Immature natural killer cell (primary cell): ENCODE results near the gene CMTM8. TPM values are rescaled to one million over a fixed set of nuclear protein-coding genes. Genes with fewer than 3 reads are reported as not detected.
A peak's percentile ranks its signal among the peaks of the same experiment; 100 is the strongest.
"Not testable (repeated sequence)": the region's sequence is repeated elsewhere in the genome, so short reads cannot be mapped to it uniquely, and the experiment has no call there.

Experiments
- DNase-seq, 3 donors: peaks; one replicate each; pipeline ENCODE4 v3.0.0; 2022; ENCODE audit warnings: mixed read lengths in 1 of 3
- H3K27ac Mint-ChIP-seq, 6 donors: one replicate each; pipeline ENCODE4 v1.8.0; 2020; ENCODE audit warnings: mixed read lengths in 6 of 6, mild to moderate bottlenecking in 5 of 6, inconsistent platforms in 4 of 6, moderate library complexity in 3 of 6
- H3K27me3 Mint-ChIP-seq, 3 donors: one replicate each; pipeline ENCODE4 v1.8.0; 2020 to 2021; ENCODE audit warnings: low read depth in 3 of 3, mild to moderate bottlenecking in 3 of 3, mixed read lengths in 3 of 3, moderate library complexity in 3 of 3, inconsistent platforms in 1 of 3
- H3K36me3 Mint-ChIP-seq, 3 donors: one replicate each; pipeline ENCODE4 v1.8.0; 2020; ENCODE audit warnings: mixed read lengths in 3 of 3, inconsistent platforms in 2 of 3, mild to moderate bottlenecking in 2 of 3
- H3K4me1 Mint-ChIP-seq, 2 donors: one replicate each; pipeline ENCODE4 v1.8.0; 2020; ENCODE audit warnings: inconsistent platforms in 2 of 2, mild to moderate bottlenecking in 2 of 2, mixed read lengths in 2 of 2, moderate library complexity in 1 of 2
- H3K4me3 Mint-ChIP-seq, 5 donors: one replicate each; pipeline ENCODE4 v1.8.0; 2020; ENCODE audit warnings: mild to moderate bottlenecking in 5 of 5, mixed read lengths in 5 of 5, inconsistent platforms in 3 of 5, moderate library complexity in 3 of 5
- H3K9me3 Mint-ChIP-seq, 6 donors: one replicate each; pipeline ENCODE4 v1.8.0; 2020; ENCODE audit warnings: mild to moderate bottlenecking in 6 of 6, mixed read lengths in 6 of 6, inconsistent platforms in 4 of 6, moderate library complexity in 3 of 6
- polyA plus RNA-seq, 3 donors: library from polyadenylated mRNA; unstranded; fragments of 300-500 nt; fragmentation: Illumina TruSeq; gene quantifications; one replicate each; pipeline ENCODE4 v1.2.3, GENCODE V29; 2021

The CMTM8 gene
- polyA plus RNA-seq, result 1 to 10 TPM in 2 of 3 donors, not detected in 1; 1.8 to 2.0 TPM

DNA sequence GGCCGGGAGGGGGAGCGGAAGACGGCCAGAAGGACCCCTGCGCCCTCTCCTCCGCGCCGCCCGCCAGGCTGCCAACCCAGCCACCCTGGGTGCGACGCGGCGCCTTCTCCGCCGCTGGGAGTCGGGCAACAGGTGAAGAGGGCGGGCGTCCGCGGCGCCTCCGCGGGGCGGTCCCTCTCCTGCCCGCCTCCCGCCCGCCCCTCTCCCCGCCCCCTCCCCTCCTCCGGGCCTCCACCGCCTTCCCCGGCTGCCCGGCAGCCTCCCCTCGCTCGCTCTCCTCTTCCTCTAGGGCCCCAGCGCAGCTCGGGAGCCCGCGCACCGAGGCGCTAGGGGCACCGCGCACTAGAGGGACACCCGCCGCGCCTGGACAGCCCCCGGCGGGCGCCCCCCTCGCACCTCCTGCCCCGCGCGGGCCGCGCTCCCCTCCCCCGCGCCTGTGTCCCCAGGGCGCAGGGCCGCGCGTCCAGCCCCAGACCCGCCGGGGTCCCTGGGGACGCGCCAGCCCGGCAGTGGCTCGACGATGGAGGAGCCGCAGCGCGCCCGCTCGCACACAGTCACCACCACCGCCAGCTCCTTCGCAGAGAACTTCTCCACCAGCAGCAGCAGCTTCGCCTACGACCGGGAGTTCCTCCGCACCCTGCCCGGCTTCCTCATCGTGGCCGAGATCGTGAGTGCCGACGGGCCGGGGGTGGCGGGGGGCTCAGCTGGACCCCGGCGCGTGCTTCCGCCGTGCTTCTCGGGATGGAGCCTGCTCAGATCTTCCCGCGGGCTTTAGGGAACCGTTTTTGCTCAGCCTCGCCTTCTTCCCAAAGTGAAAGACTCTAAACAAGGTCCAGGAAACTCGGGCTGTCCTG lies at the start of gene CMTM8:
Gene CMTM8, plus strand, starts transcription at position 228 of the 854 bp plus-strand sequence. Its CDS starts 293 bp downstream, at position 521.
- Mint-ChIP-seq H3K4me3 (peak within 1 kb of the TSS; percentile 76 to 84 (median 80)), H3K4me1 (peaks cover 16 to 26% of the 10 kb centered on the region in 2 donors), H3K36me3 (no peaks in the 10 kb centered on the region), H3K9me3 (peaks cover 0 to 2% (median 0%) of the 10 kb centered on the region in 6 donors), H3K27me3 (peaks cover 2 to 16% (median 16%) of the 10 kb centered on the region in 3 donors), H3K27ac (peak within 1 kb of the TSS in 1 of 6 donors; percentile 25)
- peak; percentile 21 to 42 (median 37) for DNase-seq

GRCh38 chr3:32189693-32190092 lies 48.8 kb upstream of the CMTM8 start:
- H3K36me3 Mint-ChIP-seq, result no peaks in the 10 kb centered on the region
- H3K4me3 Mint-ChIP-seq, result no peak overlapping the region
- H3K27me3 Mint-ChIP-seq, result peaks cover 0 to 7% (median 5%) of the 10 kb centered on the region in 3 donors
- H3K4me1 Mint-ChIP-seq, result no peaks in the 10 kb centered on the region
- H3K9me3 Mint-ChIP-seq, result no peaks in the 10 kb centered on the region
- no peak overlapping the region for H3K27ac Mint-ChIP-seq
- DNase-seq, result no peak

- H3K4me1 Mint-ChIP-seq, H3K27ac Mint-ChIP-seq, DNase-seq, H3K9me3 Mint-ChIP-seq, H3K27me3 Mint-ChIP-seq, H3K4me3 Mint-ChIP-seq, H3K36me3 Mint-ChIP-seq: not testable (repeated sequence)
Measured at GRCh38 chr3:32190556-32190955, 47.9 kb upstream of the CMTM8 start.

DNA sequence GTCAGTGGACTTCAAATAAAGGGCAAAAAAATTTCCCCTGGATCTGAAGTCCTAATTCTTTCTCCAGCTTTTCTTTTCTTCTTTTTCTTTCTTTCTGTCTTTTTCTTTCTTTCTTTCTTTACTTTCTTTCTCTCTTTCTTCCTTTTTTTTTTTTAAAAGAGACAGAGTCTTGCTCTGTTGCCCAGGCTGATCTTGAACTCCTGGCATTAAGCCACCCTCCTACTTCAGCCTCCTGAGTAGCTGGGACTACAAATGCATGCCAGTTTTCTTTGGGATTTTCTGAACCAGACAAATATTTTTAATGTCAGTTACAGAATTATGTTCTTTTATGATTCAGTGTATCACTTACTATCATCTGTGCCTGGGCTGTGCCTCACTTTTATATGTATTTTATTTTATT lies 45.4 kb upstream of the CMTM8 start:
- H3K4me3 Mint-ChIP-seq, result no peak overlapping the region
- no peaks in the 10 kb centered on the region for H3K4me1 Mint-ChIP-seq
- H3K27me3 Mint-ChIP-seq, result peaks cover 0 to 7% (median 2%) of the 10 kb centered on the region in 3 donors
- no peaks in the 10 kb centered on the region for H3K36me3 Mint-ChIP-seq
- DNase-seq, result no peak
- no peak overlapping the region for H3K27ac Mint-ChIP-seq
- no peaks in the 10 kb centered on the region for H3K9me3 Mint-ChIP-seq

GRCh38 chr3:32194653-32195052 lies 43.8 kb upstream of the CMTM8 start:
- Mint-ChIP-seq H3K27ac (no peak overlapping the region), H3K27me3 (peaks cover 2 to 19% (median 3%) of the 10 kb centered on the region in 3 donors), H3K36me3 (no peaks in the 10 kb centered on the region), H3K4me1 (no peaks in the 10 kb centered on the region), H3K4me3 (no peak overlapping the region), H3K9me3 (no peaks in the 10 kb centered on the region)
- DNase-seq, result no peak

DNA sequence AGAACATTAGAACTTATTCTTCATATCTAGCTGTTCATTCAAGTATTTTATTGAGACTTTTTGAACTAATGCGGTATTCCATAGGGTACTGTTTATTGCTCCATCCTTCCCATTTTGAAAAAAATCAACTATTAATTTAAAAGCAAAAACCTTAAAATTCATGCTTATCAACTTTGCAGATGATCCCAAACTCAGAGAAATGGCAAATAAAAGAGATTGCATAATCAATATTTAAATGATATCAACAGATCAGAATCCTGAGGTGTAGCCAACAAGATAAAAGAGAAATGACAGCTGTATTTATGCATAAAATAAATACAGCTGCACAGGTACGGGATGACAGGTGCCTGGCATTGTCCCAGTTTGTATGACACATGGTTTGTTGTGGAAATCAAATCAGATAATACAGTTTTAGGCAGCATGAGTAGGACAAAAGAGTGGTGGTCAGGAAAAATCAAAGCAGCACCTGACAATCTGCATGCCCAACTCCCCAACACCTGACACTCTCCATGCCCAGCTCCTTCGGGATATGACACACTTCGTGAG lies 42.4 kb upstream of the CMTM8 start:
- no peaks in the 10 kb centered on the region for H3K9me3 Mint-ChIP-seq
- H3K36me3 Mint-ChIP-seq, result no peaks in the 10 kb centered on the region
- no peak overlapping the region for H3K4me3 Mint-ChIP-seq
- no peak for DNase-seq
- no peaks in the 10 kb centered on the region for H3K4me1 Mint-ChIP-seq
- peaks cover 2 to 17% (median 3%) of the 10 kb centered on the region in 3 donors for H3K27me3 Mint-ChIP-seq
- no peak overlapping the region for H3K27ac Mint-ChIP-seq

DNA sequence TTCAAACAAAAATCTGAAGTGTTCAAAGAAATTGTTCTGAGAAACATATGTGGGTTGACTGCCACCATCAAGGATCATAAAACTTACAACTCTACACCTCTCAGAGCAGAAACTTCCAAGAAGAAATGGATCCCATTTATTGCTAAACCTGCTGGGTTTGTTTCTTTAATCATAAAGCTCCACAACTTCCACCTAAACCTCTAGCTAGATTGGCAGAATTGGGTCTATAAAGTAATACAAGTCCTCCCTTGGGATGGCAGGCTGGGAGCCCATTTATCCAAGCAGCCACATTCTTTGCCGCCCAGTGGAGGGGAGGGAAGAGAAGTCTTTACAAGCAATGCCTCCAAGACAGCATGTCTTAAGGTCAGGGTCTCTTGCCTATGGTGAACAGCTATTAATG lies 40.5 kb upstream of the CMTM8 start:
- DNase-seq, result no peak
- no peak overlapping the region for H3K4me3 Mint-ChIP-seq
- H3K27me3 Mint-ChIP-seq, result peaks cover 2 to 15% (median 6%) of the 10 kb centered on the region in 3 donors
- no peak overlapping the region for H3K27ac Mint-ChIP-seq
- H3K9me3 Mint-ChIP-seq, result no peaks in the 10 kb centered on the region
- no peaks in the 10 kb centered on the region for H3K4me1 Mint-ChIP-seq
- no peaks in the 10 kb centered on the region for H3K36me3 Mint-ChIP-seq

DNA sequence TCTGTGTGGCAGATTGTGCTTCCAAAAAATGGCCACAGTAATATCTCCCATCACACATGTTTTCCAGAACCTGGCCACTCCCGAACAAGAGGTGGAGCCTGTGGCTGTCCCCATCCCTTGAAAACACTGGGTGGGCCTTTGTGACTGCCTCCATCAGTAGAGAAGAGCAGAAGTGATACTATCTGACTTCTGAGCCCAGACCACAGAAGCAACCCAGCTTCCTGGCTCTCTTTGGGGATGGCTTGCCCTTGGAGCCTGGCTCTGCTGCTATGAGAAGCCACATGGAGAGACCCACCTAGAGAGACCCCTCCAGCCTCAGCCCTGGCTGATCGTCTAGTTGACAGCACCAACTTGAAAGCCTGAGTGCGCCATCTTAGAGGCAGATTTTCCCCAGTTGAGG lies 39.8 kb upstream of the CMTM8 start:
- no peak for DNase-seq
- Mint-ChIP-seq H3K36me3 (no peaks in the 10 kb centered on the region), H3K27ac (no peak overlapping the region), H3K9me3 (no peaks in the 10 kb centered on the region), H3K4me1 (no peaks in the 10 kb centered on the region), H3K27me3 (peaks cover 0 to 19% (median 6%) of the 10 kb centered on the region in 3 donors), H3K4me3 (no peak overlapping the region)

DNA sequence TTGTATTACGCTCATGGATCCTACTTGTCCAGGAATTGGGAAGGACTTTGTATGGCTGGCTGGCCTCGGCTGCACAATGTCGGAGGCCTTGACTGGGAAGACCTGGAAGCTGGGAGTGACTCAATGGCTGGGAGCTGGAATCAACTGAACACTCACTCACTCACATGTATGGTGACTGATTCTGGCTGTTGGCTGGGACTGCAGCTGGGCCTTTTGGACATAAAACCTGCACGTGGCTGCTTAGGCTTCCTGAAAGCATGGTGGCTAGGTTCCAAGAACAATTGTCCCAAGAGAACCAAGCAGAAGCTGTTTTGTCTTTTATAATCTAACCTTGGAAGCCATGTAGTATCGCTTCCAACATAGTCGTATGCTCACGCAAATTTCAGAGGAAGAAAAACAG lies 38.0 kb upstream of the CMTM8 start:
- Mint-ChIP-seq H3K9me3 (no peaks in the 10 kb centered on the region), H3K27me3 (peaks cover 0 to 19% (median 8%) of the 10 kb centered on the region in 3 donors), H3K4me3 (no peak overlapping the region), H3K27ac (no peak overlapping the region), H3K4me1 (no peaks in the 10 kb centered on the region), H3K36me3 (no peaks in the 10 kb centered on the region)
- no peak for DNase-seq

GRCh38 chr3:32200992-32201758 lies 37.3 kb upstream of the CMTM8 start:
- H3K27me3 Mint-ChIP-seq, result peaks cover 0 to 19% (median 8%) of the 10 kb centered on the region in 3 donors
- no peak for DNase-seq
- H3K9me3 Mint-ChIP-seq, result no peaks in the 10 kb centered on the region
- H3K27ac Mint-ChIP-seq, result no peak overlapping the region
- H3K36me3 Mint-ChIP-seq, result no peaks in the 10 kb centered on the region
- no peaks in the 10 kb centered on the region for H3K4me1 Mint-ChIP-seq
- H3K4me3 Mint-ChIP-seq, result no peak overlapping the region

DNA sequence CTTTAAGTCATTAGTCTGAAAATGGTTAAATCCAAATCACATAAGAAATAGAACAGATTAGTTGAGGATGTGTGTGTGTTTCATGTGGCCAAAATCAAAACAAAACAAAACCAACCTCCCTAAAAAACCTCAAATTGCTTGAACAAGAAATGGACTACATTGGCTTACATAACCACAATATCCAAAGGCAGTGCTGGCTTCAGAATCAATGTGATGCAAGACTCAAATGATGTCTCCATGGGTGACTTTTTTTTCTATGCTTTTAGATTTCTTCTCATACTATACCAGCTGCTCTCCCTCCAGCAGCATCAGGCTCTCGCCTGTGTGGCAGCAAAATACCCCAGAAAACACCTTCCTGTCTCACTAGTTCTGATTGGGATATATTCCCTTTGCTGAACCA lies 36.0 kb upstream of the CMTM8 start:
- no peaks in the 10 kb centered on the region for H3K9me3 Mint-ChIP-seq
- H3K36me3 Mint-ChIP-seq, result no peaks in the 10 kb centered on the region
- no peaks in the 10 kb centered on the region for H3K4me1 Mint-ChIP-seq
- no peak overlapping the region for H3K4me3 Mint-ChIP-seq
- H3K27ac Mint-ChIP-seq, result no peak overlapping the region
- no peak for DNase-seq
- H3K27me3 Mint-ChIP-seq, result peaks cover 0 to 19% (median 8%) of the 10 kb centered on the region in 3 donors

- H3K9me3 Mint-ChIP-seq, result no peaks in the 10 kb centered on the region
- H3K36me3 Mint-ChIP-seq, result no peaks in the 10 kb centered on the region
- H3K4me3 Mint-ChIP-seq, result no peak overlapping the region
- no peaks in the 10 kb centered on the region for H3K4me1 Mint-ChIP-seq
- H3K27ac Mint-ChIP-seq, result no peak overlapping the region
- DNase-seq, result no peak
- H3K27me3 Mint-ChIP-seq, result peaks cover 2 to 12% (median 5%) of the 10 kb centered on the region in 3 donors
Measured at GRCh38 chr3:32203854-32204253, 34.6 kb upstream of the CMTM8 start.

DNA sequence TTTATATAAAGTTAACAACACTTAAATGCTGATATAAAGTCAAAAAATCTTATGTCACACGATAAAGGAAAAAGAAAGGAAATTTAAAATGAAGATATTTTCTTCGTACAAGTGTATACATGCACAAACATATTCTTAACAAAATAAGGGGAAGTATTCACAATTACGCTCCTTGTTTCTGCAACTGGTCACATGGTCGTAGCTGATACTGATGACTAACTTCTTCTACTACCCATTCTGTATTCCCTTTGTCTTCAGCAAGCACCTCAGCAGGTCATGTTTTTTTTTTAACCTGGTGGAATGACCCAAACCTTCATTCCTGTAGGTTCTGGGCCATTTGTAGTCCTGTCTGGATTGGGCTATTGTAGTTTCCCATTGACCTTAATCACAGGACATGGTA lies 30.0 kb upstream of the CMTM8 start:
- H3K4me1 Mint-ChIP-seq, result no peaks in the 10 kb centered on the region
- H3K27me3 Mint-ChIP-seq, result peaks cover 2 to 3% (median 3%) of the 10 kb centered on the region in 3 donors
- no peaks in the 10 kb centered on the region for H3K36me3 Mint-ChIP-seq
- no peak overlapping the region for H3K27ac Mint-ChIP-seq
- DNase-seq, result no peak
- no peak overlapping the region for H3K4me3 Mint-ChIP-seq
- no peaks in the 10 kb centered on the region for H3K9me3 Mint-ChIP-seq

- H3K4me1 Mint-ChIP-seq, result no peaks in the 10 kb centered on the region
- H3K9me3 Mint-ChIP-seq, result peaks cover 0 to 13% (median 2%) of the 10 kb centered on the region in 6 donors
- H3K27ac Mint-ChIP-seq, result no peak overlapping the region
- peaks cover 0 to 4% (median 2%) of the 10 kb centered on the region in 3 donors for H3K36me3 Mint-ChIP-seq
- peaks cover 1 to 6% (median 3%) of the 10 kb centered on the region in 3 donors for H3K27me3 Mint-ChIP-seq
- H3K4me3 Mint-ChIP-seq, result no peak overlapping the region
- DNase-seq, result no peak
Measured at GRCh38 chr3:32215185-32215584, 23.3 kb upstream of the CMTM8 start.
